SK-N-DZ (cell line): ENCODE data around the gene GPR68. TPM values are rescaled to one million over a fixed set of nuclear protein-coding genes. Genes with fewer than 3 reads are reported as not detected.

Experiments
- DNase-seq: peaks from one replicate; pipeline ENCODE4 v3.0.0-alpha.2; 2015; ENCODE audit warnings: low spot score
- polyA plus RNA-seq, 2 experiments: library from polyadenylated mRNA; depleted of rRNA; stranded (reverse); fragments of >200 nt; gene quantifications; 2 replicates each; pipeline ENCODE4 v1.2.3, GENCODE V29; 2014

The GPR68 gene, protein sequence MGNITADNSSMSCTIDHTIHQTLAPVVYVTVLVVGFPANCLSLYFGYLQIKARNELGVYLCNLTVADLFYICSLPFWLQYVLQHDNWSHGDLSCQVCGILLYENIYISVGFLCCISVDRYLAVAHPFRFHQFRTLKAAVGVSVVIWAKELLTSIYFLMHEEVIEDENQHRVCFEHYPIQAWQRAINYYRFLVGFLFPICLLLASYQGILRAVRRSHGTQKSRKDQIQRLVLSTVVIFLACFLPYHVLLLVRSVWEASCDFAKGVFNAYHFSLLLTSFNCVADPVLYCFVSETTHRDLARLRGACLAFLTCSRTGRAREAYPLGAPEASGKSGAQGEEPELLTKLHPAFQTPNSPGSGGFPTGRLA
- polyA plus RNA-seq (2014; cell fraction: cytosol; rRNA removed), result 0.07 TPM in 1 of 2 replicates, not detected in the other
- polyA plus RNA-seq (2014; cell fraction: nucleus; rRNA removed), result not detected in 2 replicates

DNA sequence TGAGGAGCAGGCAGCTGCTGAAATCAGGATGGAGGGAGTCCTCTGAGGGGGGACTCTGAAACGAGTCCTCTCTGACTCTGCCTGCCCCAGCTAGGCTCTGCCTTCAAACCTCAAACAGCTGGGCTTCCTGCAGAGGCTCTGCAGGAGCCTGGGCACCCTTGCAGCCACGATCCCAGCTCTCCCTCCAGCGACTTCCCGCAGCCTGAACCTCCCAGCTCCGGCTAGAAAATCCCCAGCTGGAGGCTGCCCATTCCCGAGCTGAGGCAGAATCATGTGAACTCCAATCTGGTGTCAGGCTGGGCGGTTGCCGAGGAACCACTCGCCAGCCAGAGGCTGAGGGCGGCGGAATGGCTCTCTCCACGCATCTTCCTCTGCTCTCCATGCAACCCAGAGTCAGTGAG lies at the start of gene GPR68:
Gene GPR68 (minus strand): TSS at position 204 of the 401 bp plus-strand sequence. CDS start 9,654 bp downstream, outside the sequence.
- DNase-seq, result peak; percentile 13

DNA sequence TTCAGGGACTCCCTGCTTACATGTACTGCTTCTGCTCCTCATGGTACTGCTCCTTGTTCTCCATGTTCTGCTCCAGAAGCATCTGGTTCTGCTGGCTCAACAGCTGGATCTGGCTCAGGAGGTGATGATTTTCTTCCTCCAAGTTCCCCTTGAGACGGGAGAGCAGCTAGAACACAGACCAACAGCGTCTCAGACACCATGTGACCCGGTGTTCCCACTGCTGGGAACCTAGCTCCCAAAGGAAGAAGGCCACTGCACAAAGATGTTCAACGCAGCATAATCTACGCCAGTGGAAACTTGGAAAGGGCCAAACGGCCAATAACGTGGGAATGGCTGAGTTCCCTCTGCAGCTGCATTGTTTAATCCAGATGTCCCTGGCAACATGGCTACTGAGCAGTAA lies 49.6 kb upstream of the GPR68 start:
- no peak for DNase-seq

DNA sequence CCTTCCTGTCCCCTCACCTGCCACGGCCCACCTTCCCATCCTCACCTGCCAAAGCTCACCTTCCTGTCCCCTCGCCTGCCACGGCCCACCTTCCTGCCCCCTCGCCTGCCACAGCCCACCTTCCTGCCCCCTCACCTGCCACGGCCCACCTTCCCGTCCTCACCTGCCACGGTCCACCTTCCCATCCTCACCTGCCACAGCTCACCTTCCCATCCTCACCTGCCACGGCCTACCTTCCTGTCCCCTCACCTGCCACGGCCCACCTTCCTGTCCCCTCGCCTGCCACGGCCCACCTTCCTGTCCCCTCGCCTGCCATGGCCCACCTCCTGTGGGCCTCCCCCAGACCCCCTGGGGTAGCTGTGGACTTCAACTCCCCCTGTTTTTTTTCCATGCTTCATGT lies 48.8 kb upstream of the GPR68 start:
- DNase-seq, result no peak

DNA sequence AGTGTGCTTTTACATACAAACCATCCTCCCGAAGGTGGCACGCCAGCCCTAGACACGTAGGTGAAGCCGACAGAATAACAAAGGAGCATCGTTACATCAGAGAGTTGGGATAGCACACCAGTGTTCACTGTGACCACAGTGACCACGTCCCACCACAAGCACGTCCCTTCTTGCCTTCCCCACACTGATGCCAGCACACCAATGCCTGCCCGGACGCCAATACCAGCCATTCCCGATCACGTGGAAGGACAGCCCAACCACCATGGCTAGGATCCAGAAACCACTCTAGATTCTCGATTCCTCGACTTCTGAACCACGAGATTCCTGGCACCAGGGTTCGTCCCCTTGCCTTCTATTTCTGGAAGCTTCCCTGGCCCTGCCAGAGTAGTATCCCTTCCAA lies 48.0 kb upstream of the GPR68 start:
- no peak for DNase-seq

DNA sequence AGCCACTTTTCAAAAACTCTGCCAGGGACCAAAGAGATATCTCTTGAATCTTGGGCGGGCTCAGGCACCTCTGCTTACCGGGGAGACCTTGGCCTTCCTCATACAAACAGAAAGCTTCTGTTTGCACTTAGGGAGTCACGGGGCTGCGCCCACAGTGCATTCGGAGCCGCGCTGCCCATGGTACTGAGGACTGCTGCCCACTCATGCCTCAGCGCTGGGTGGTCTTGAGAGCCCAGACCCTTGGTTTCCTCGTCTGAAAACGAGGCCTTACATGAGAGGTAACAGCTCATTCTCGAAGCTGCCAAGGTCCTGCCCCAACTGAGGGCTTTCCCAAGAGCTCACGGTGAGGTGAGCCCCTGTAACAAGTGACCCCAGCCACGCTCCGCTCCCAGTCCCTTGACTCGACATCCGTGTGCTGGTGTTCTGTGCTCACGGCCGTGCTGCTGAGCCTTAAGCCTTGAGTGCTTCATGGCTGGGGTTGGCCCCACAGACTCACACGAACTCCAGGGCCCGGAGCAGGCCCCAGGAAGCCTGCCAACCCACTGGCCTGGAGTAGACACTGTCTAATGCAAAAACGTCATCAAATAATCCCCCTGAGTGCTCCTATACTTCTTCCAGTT lies 47.4 kb upstream of the GPR68 start:
- no peak for DNase-seq

DNA sequence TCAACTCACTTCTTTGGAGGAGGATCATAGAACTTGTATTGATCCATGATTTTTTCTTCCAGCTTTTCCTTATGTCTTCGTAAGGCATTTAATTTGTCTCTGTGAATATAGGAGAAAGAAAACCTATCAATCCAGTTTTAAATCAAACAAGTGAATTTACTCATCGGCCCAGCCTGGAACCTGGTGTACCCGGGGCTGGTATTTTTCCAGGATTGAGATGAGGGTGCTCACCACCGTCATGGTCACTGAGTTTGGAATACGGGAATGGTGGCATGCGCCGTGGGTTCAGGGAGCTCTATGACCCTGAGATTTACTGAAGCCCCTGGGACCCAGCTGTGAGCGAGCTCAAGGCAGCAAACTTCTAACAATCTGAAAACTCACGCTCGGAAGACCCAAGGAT lies 46.5 kb upstream of the GPR68 start:
- DNase-seq, result no peak

DNA sequence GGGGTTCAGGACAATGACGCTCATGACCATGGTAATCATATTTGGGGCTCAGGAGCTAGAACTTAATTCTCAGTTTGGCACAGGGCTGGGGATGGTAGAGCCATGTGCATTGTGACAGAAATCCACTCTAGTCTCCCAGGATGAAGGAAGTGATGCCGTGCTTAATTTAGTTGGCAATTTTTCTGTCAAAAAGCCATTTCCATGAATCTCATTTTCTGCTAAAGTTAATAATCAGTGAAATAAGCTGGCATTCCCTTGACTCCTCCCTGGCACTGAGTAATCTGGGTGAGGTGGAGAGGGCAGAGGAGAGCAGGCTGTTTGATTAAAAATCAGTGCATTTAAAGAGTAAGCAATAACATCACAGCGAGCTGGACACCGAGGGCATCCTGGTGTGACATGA lies 45.0 kb upstream of the GPR68 start:
- no peak for DNase-seq

DNA sequence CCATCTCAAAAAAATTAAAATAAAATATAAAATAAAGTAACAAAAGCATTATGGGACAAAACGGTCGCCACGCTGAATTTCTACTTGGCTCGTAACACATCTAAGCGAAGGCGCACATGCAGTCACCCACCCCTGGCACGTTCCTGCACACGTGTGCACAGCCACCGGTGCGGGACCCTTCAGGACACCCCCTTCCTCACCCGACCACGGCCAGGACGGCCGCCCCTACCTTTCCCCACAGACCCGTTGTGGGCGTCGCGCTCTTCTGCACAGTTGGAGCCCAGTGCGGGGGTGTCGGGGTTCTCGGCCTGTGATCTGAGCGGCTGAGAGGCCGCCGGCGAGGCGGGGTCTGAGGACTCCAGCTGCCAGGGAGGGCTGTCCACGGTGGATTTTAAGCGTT lies 44.4 kb upstream of the GPR68 start:
- no peak for DNase-seq

DNA sequence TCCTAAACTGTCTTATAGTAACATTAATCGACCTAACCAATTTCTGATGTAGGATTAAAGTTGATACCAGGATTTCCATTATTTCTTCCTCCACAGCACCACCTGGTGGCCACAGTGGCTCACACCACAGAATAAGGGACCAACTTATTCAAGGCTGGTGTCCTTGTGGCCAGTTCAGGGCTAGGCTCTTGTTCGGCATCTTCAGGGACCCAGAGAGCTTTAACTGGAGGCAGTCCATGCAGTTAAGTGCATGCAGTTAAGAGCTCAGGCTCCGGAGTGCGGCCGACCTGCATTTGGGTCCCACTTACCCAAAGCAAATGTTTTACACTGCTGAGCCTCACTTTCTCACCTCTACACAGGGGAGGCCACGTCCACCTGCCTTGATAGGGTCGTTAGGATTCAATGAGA lies 42.0 kb upstream of the GPR68 start:
- DNase-seq, result peak; percentile 45

DNA sequence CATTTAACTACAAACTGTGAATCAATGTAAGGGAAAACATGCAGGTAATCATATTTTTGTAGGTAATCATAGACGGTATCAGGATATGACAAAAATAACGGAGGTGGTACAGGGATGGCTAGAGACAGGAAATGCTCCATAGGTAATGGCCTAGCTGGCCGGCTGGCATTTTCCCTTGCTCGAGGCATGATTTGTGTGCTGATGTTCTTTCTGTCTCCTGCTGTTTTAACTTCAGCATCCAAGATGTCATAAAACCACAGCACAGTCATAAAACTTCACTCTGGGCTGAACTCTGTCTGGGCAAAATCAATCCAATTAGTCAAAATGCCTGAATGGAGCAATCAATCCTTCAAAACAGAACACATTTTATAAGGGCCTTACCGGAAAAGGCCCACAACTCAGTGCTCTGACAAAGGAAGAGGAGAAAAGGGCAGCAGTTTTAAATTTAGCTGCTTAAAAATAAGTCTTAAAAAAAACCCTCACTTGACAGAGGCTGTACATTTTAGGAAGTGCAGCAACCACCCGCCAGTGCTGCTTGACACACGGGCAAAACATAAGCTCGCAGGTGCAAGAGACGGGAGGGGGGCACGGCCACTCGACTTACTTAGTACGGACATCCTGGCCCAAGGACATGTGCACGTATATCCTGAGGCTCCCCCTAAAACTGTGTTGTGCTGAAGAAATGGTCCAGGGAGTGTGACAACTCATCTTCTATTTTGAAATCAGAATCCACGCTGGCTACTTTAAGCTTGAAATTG lies 40.5 kb upstream of the GPR68 start:
- DNase-seq, result peak; percentile 42

DNA sequence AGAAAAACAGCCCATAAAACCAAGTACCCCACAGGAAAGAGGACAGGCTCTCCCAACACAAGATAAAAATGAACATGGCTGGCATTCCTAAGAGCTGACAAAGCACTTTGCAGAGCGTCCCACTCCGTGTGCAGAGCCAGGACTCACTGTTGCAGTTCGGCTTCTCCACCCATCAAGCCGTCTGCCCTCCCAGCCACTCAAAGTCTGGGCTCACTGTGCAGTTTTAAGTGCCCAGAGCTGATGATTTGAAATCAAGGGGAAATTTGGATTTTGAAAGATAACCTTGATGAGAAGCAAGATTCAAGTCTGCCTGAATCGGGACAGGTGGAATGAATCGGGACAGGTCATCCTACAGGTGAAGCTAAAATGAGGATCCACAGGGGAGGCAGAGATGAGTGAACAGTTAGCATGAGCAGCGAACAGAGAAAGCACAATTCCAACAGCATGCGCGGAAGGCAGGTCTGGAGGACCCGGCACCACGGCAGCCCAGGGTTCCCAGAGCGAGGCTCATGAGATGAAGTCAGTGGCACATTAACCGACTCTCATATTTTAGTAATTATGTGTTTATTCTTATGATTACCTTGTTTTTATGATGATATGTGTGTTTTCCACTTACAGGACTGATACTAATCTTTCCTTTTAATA lies 39.8 kb upstream of the GPR68 start:
- no peak for DNase-seq

DNA sequence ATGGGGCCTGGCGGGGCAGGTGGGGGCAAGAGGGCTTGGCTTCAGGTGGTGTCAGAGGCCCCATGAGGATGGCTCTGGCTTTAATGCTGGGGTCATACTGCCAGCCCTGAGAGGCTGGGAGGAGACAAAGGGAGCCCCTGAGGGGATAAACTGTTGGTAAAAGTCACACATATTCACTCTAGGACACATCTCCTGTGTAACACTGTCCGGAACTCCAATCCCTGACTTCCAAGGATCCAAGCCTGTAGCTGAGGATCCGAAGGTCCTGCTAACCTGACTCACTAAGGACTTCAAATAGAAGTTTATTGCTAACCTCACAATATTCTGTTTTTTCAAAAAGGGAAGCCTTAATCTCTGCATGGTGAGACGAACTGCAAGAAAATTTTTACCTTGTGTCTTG lies 39.2 kb upstream of the GPR68 start:
- DNase-seq, result no peak

DNA sequence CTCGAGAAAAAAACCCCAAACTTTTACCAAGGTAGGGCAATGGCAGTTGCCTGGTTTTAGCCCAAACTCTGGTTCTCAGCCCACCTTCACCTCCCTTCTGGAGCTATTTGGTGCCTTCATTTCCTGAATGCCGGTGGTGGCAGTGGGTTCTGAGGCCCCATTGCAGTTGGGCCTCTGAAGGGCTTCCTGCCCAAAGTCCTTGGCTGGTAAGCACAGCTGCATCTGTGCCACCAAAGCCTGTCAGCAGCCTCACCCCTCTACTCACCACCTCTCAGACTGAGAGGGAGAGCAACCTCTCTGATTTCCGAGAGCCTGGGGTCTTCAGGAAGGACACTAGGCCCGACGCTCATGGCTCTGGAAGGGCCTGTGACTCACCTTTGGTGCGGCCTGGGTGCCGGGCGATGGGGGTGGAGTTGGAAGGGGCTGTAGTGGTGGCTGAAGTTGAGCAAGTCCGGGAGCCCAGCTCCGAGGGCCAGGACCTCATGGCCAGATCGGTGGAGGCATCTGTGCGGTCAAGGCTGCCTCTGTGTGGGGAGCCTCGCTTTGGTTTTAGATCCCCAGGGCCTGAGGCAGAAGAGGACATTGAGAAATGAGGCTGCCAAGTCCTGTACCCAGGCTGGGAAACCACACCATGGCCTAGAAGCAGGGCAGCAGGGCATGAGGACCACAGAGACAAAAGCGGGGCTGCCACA lies 38.6 kb upstream of the GPR68 start:
- no peak for DNase-seq

DNA sequence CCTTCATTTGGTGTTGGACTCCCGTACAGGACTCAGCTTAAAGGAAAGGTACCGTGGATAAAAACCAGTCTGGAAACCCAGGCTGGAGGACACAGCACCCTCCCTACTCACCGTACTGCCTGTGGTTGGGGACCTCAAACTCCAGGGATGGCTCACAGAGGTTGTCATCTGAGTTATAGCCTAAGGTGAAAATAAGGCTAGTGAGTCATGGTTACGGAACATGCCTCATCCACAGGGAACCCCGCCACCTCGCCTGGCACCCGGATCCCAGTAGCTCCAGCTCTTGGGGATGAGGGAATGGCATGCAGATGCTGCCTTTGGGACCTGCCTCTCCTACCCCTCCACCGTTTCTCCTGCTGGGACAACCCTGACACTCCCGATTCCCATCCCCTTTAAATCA lies 36.8 kb upstream of the GPR68 start:
- no peak for DNase-seq

DNA sequence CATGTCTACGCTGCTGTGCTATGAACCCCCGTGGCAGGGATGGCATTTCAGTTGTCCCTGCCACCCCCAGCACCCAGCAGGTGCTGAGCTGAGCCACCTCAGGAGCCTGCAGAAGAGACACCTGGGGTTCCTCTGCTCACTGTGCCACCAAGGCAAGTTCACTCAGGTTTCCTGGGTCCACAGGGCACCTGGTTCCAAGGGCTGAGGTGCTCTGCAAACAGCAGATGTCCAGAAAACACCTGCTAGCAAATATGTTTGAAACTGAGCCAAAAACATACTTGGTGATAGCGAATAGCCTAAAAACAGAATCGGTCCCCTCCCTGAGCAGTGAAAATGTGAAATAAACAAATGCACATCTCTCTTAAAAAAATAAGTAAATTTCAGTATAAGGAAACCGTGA lies 35.6 kb upstream of the GPR68 start:
- DNase-seq, result no peak

DNA sequence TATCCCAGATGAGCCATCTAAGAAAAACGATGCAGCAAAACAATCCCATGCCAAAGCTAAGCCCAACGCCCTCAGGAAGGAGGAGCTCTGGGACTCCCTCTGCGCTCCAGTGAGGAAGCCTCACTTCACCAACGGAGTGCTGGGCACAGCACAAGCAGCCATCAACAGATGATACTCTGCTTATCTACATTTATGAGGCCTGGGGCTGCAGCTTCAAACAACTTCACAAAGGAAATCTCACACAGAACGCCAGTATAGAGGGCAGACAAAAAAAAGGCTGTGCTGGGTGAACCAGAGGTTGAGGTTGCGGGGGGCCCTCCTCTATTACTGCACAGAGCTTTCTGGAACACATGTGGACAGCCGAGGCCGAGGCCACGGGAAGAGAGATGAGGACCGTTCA lies 34.9 kb upstream of the GPR68 start:
- DNase-seq, result no peak

DNA sequence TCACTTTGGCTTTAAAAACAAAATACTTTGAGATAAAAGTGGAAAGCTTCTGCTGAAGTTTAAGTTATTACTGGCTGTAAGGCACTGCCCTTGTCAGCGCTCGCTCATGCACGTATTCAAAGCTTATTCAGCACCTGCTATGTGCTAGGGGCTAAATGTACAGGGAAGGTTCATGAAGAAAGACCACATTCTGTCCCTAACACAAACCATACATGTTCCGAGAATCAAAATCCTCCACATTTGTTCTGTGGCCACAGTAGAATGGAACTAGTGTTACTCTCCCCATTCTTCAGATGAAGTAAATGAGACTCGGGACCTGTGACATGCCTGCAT lies 33.8 kb upstream of the GPR68 start:
- no peak for DNase-seq

DNA sequence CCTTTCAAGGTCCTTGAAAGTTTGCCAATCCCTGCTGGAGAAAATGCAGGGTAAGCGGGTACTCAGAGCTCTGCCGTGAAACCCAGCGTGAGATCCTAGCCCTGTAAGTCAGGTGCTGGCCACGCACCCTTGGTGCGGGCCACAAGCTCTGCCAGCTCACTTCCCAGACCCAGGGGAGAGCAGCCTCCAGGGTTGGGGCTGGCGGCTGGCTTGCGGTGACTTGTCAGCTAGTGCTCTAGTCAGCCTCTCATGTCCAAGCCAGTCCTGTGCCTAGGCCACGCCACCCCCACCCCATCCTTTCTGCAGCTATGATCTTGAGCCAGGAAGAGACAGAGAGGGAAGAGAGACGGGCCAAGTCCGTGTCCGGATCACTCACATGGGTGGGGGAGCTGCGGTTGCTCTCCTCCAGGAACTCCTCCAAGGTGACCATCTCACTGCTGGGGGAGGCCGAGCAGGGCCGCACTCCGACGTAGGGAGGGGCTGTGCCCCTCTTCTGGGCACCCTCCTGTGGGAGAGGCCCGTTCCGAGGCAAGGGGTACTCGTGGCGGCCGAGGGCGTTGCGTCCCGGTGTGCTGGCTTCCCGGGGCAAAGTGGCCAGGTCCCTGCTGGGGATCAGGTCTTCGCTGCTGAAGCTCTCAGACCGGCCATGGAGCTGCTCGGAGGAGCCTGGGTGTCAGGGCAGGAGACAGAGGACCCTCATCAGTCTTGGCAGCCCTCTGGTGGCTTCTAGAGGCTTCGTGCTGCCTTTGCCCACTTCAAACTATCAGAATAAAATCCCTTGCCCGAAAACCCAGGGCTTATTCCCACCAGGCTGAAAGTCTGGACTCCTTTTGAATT lies 33.3 kb upstream of the GPR68 start:
- no peak for DNase-seq

DNA sequence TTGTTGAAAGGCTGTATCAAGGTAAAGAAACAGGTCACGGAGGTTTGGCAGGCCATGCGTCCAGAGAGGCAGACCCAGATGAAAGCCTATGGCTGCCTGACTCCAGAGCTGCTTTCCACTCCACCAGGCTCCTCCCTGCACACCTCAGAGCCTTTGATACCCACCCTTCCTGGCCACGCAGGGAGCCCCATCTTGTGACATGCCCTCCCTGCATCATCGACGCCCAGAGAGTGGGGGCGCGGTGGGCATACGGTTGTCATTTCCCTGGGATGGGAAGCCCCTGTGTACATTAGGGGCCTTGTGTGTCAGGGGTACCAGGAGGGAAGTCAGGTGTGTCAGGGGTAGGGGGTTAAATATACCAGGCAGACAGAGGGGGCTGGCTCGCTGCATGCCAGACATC lies 30.3 kb upstream of the GPR68 start:
- DNase-seq, result no peak

DNA sequence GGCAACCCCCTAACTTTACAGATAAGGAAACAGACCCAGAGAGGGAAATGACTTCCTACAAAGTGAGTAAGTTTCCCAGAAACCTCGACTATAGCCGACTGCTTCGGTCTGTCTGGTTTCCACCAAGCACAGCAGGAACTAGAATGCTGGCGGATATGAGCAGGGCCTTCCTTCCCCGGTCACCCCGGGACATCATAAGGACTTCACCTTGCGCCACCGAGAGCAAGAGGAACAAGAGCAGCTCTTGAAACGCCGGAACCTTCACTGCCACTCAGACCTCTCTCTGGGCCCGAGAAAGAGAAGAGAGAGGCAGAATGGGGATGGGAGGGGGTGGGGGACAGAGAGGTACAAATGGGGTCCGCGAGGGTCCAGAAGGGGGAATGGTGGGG lies 29.4 kb upstream of the GPR68 start:
- no peak for DNase-seq
